GM12891 (cell line): ENCODE data around the gene FRMD3. TPM values are rescaled to one million over a fixed set of nuclear protein-coding genes. Genes with fewer than 3 reads are reported as not detected.

Experiments
- DNase-seq: peaks from one replicate; pipeline ENCODE4 v3.0.0; 2011; ENCODE audit warnings: low spot score; ENCODE audit not compliant: insufficient read length
- FAIRE-seq: peaks from 2 replicates; lab custom pipeline; 2011; peaks lifted over from hg19 to GRCh38; lab: Jason Lieb, UNC
- PAX5 ChIP-seq: IDR thresholded peaks from 2 replicates; pipeline ENCODE4 v1.6.1; 2011; ENCODE audit warnings: low read length, moderate library complexity, mild to moderate bottlenecking; ENCODE audit not compliant: insufficient read depth, severe bottlenecking
- POLR2A ChIP-seq: IDR thresholded peaks from 2 replicates; pipeline ENCODE4 v1.6.1; 2011; ENCODE audit warnings: low read depth, low read length, control low read depth
- POLR2AphosphoS5 ChIP-seq: IDR thresholded peaks from 2 replicates; pipeline ENCODE4 v1.6.1; 2011; ENCODE audit warnings: low read depth, low read length, control low read depth
- POU2F2 ChIP-seq: IDR thresholded peaks from 2 replicates; pipeline ENCODE4 v1.6.1; 2011; ENCODE audit warnings: low read depth, mild to moderate bottlenecking, control low read depth, low read length, moderate library complexity
- SPI1 ChIP-seq: IDR thresholded peaks from 2 replicates; pipeline ENCODE4 v1.6.1; 2011; ENCODE audit warnings: low read depth, low read length, control low read depth
- TAF1 ChIP-seq: IDR thresholded peaks from 2 replicates; pipeline ENCODE4 v1.6.1; 2011; ENCODE audit warnings: low read depth, low read length, control low read depth
- polyA plus RNA-seq: library from polyadenylated mRNA; unstranded; fragments of >200 nt; gene quantifications from one replicate; pipeline ENCODE4 v1.2.1, GENCODE V29; 2012; ENCODE audit warnings: low read depth, missing spikeins, inconsistent platforms; ENCODE audit not compliant: missing spikeins

Gene FRMD3
- polyA plus RNA-seq, result 0.06 TPM

GRCh38 chr9:83538172-83538889 is at the start of gene FRMD3:
Gene FRMD3, minus strand, starts transcription at chr9:83538401. Its CDS starts 170 bp downstream, at chr9:83538231.
- TF ChIP-seq PAX5 (no peak), SPI1 (no peak), POU2F2 (no peak), POLR2AphosphoS5 (no peak), POLR2A (no peak), TAF1 (no peak)
- DNase-seq, result peak; percentile 30
- FAIRE-seq, result peak; percentile 47

GRCh38 chr9:83584995-83585394 is 46.8 kb upstream of the FRMD3 start:
- no peak for FAIRE-seq
- no peak for DNase-seq
- no peak for TF ChIP-seq SPI1
- TF ChIP-seq POLR2A, result no peak
- TF ChIP-seq POLR2AphosphoS5, result no peak
- TF ChIP-seq POU2F2, result no peak
- TF ChIP-seq TAF1, result no peak
- TF ChIP-seq PAX5, result no peak

DNA sequence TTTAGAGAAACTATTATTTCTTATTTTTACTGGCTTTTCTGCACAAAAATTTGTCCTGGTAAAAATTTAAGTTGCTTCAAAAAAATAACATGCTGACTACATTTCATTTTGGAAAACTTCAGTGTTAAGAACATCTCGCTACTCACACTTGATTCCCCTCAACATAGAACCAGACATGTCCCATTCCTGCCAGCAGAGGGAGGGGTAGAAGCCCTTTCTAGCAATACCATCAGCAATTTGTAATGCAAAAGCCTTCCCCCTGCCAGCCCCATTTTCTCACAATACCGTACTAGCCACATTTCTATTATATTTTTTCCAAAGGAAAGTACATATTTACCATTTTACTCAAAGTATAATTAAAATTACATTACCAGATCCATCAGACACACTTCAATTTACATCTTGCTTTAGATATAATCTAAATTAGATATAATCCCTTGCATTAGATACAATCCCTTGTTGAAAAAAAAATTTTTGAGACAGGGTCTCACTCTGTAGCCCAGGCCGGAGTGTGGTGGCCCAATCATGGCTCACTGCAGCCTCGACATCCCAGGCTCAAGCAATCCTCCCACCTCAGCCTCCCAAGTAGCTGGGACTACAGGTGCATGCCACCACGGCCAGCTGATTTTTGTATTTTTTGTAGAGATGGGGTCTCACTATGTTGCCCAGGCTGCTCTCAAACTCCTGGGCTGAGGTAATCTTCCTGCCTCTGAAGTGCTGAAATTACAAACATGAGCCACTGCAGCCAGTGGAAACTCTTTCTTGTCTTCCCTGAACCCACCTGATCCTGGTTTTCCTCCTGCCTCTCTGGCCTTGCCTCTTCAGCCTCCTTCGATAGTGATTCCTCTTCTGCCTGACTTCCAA is 45.2 kb upstream of the FRMD3 start:
- FAIRE-seq (peak; percentile 31), DNase-seq (peak; percentile 14)
- TF ChIP-seq POLR2AphosphoS5, result no peak
- no peak for TF ChIP-seq POLR2A
- no peak for TF ChIP-seq POU2F2
- no peak for TF ChIP-seq SPI1
- TF ChIP-seq PAX5, result no peak
- no peak for TF ChIP-seq TAF1

DNA sequence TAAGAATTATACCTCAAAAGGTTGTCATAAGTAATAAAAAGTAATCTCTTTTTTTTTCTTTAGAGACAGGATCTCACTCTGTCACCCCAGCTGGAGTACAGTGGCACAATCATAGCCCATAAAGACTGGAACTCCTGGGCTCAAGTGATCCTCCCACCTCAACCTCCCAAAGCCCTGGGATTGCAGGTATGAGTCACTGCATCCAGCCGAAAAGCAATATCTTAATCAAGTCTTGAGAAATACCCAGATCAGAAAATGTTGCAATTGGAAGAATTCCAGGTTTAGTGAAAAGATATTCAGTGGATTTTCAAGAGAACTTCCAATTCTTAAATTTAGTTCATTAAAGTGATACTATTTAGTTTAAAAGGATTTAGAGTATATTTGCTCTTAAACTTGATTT is 43.8 kb upstream of the FRMD3 start:
- FAIRE-seq (no peak), DNase-seq (no peak)
- TF ChIP-seq POLR2AphosphoS5, result no peak
- TF ChIP-seq SPI1, result no peak
- TF ChIP-seq TAF1, result no peak
- no peak for TF ChIP-seq POU2F2
- no peak for TF ChIP-seq POLR2A
- TF ChIP-seq PAX5, result no peak

GRCh38 chr9:83574482-83574881 is 36.3 kb upstream of the FRMD3 start:
- DNase-seq (no peak), FAIRE-seq (no peak)

GRCh38 chr9:83572524-83572923 is 34.3 kb upstream of the FRMD3 start:
- TF ChIP-seq TAF1 (no peak), POLR2AphosphoS5 (no peak), SPI1 (0 out of 2 replicates have a peak, but pooled peaks have one; percentile 18)
- FAIRE-seq, result no peak
- no peak for DNase-seq

More at GRCh38 chr9:83574482-83574881, 36.3 kb upstream of the FRMD3 start:
- no peak for TF ChIP-seq SPI1
- no peak for TF ChIP-seq TAF1
- TF ChIP-seq PAX5, result no peak
- no peak for TF ChIP-seq POLR2A
- no peak for TF ChIP-seq POU2F2
- no peak for TF ChIP-seq POLR2AphosphoS5

GRCh38 chr9:83570359-83570758 is 32.2 kb upstream of the FRMD3 start:
- DNase-seq (no peak), FAIRE-seq (no peak)
- TF ChIP-seq POU2F2 (no peak), PAX5 (no peak), POLR2A (no peak), TAF1 (no peak), POLR2AphosphoS5 (no peak), SPI1 (no peak)

DNA sequence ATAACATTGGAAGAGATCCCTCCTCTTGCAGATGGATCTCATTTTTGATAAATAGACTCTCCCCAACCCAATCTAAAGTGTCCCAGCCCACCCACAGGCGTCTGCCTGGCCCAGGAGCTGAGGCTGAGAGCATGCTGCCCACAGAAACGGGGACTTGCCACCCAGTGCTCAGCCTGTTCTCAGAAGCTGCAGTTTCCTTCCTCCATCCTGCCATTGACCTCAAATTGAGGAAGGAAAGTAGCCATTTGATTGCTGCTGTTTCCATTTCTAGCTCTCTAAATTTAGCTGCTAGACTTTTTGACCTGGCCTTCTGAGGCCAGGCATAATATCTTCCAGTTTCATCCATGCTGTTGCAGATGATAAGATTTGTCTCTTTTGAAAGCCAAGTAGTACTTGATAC is 31.1 kb upstream of the FRMD3 start:
- DNase-seq (no peak), FAIRE-seq (no peak)
- TF ChIP-seq PAX5, result no peak
- no peak for TF ChIP-seq POLR2A
- no peak for TF ChIP-seq POU2F2
- no peak for TF ChIP-seq POLR2AphosphoS5
- TF ChIP-seq SPI1, result no peak
- TF ChIP-seq TAF1, result no peak

DNA sequence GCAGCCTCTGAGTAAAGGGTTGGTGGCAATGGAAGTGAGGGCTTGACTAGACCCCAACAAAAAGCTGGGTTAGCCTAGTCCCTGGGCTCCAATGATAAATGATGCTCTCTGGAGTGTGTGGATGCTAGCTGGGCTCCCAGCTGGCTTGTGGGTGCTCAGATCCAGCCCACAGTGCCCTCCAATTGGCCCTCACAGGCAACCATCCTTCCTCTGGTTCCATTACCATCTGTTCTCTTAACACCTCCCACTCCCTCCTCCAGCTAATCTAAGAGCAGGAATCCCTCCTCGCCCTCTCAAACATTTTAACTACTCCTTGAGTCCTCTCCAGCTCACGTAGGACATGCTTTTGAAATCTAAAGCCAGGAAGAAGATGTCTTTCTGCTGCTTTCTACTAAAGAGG is 25.2 kb upstream of the FRMD3 start:
- no peak for DNase-seq
- FAIRE-seq, result no peak
- TF ChIP-seq POLR2AphosphoS5, result no peak

DNA sequence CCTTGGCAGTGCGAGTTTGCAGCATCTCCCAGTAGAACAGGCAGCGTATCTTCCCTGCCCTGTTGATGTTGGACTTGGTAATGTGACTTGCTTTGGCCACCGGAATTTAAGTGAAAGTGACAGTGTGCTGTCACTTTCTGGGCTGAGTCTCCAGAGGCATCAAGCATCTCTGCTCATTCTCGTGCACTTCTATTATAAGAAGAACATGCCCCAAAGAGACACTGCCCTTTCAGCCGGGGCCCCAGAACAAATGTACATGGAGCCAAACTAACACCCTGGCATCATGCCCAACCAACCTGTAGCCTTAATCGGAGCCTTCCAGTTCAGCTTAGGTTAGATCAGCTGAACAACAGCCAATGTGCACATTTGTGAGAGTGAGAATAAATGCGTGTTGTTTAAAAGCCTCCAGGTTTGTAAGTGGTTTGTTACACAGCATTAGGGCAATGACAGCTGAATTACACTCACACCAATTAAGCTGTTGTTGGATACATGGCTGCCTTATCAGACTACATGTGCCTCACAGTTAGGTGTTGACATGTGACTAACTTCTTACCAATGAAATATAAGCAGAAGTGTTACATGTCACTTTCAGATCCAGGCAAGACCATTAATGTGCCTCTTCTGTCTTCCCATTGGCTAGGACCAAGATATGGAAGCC is 22.1 kb upstream of the FRMD3 start:
- no peak for TF ChIP-seq TAF1
- no peak for TF ChIP-seq POU2F2
- no peak for TF ChIP-seq POLR2AphosphoS5
- TF ChIP-seq PAX5, result no peak
- TF ChIP-seq POLR2A, result no peak
- TF ChIP-seq SPI1, result no peak
- DNase-seq (no peak), FAIRE-seq (no peak)
